Measurements from ENCODE around the gene ADAMTS4.

The ADAMTS4 gene

DNA sequence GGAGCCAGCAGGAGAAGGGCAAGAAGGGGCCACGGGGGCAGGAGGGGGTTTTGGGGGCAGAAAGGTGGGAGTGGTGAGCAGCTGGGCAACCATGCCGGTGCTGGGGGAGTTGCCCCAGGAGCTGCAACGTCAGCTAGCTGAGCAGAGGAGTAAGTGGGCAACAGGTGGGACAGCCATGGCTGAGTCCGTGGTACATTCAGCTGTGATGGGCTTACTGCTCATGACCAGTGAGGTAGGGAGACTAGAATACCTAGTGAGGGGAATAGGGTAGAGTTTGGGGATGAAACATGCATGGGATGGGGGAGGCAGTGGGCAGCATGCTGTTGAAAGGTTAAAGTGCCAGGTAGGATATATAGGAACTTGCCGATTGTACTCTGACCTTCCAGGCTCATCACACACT lies 37.2 kb downstream of the ADAMTS4 start:
- no peaks in the 10 kb centered on the region for H3K9me3 Mint-ChIP-seq
- no peaks in the 10 kb centered on the region for H3K27me3 Mint-ChIP-seq
- H3K27ac Mint-ChIP-seq: no peak overlapping the region
- peaks cover 48% of the 10 kb centered on the region for H3K36me3 Mint-ChIP-seq (ENCODE audit: low read depth)
- no peak overlapping the region for H3K4me3 Mint-ChIP-seq
- H3K4me1 Mint-ChIP-seq (ENCODE audit: low read depth): peaks cover 57% of the 10 kb centered on the region

GRCh38 chr1:161160671-161161145 lies 38.1 kb downstream of the ADAMTS4 start:
- Mint-ChIP-seq H3K27me3 (no peaks in the 10 kb centered on the region), H3K4me3 (peak overlapping the region; percentile 85), H3K4me1 (ENCODE audit: low read depth) (peaks cover 57% of the 10 kb centered on the region), H3K36me3 (ENCODE audit: low read depth) (peaks cover 51% of the 10 kb centered on the region), H3K27ac (no peak overlapping the region), H3K9me3 (no peaks in the 10 kb centered on the region)

DNA sequence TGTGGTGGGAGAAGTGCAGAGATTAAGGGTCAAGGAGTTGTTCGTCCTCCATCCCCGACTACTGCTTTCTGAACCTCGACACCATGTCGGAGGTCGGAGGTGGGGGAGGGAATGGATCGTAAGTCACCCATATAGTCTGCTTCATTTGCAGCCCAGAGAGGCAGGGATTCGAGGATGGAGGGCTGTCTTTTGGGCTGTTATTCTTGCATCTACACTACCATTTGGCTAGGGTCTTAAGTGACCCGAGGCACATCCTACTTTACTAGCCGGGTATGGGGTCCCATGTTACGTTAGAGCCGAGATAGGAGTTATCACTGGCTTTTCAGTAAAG lies 39.0 kb downstream of the ADAMTS4 start:
- Mint-ChIP-seq H3K27ac (peak overlapping the region; percentile 87), H3K36me3 (ENCODE audit: low read depth) (peaks cover 58% of the 10 kb centered on the region), H3K4me1 (ENCODE audit: low read depth) (peaks cover 58% of the 10 kb centered on the region), H3K27me3 (no peaks in the 10 kb centered on the region), H3K4me3 (peak overlapping the region; percentile 85), H3K9me3 (no peaks in the 10 kb centered on the region)

GRCh38 chr1:161159087-161159912 lies 39.6 kb downstream of the ADAMTS4 start, which contains the start of gene USP21:
Gene USP21 (plus strand): TSS chr1:161159500. CDS start chr1:161160641, 1,141 bp downstream.
- no peaks in the 10 kb centered on the region for H3K9me3 Mint-ChIP-seq

GRCh38 chr1:161158316-161159010 lies 40.4 kb downstream of the ADAMTS4 start:
- H3K36me3 Mint-ChIP-seq (ENCODE audit: low read depth): peaks cover 48% of the 10 kb centered on the region
- peak overlapping the region; percentile 87 for H3K27ac Mint-ChIP-seq
- H3K4me1 Mint-ChIP-seq (ENCODE audit: low read depth): peaks cover 60% of the 10 kb centered on the region

More at GRCh38 chr1:161159087-161159912, 39.6 kb downstream of the ADAMTS4 start, which contains the start of gene USP21:
- peaks cover 60% of the 10 kb centered on the region for H3K4me1 Mint-ChIP-seq (ENCODE audit: low read depth)
- H3K4me3 Mint-ChIP-seq: peak within 1 kb of the TSS; percentile 85
- peak within 1 kb of the TSS; percentile 87 for H3K27ac Mint-ChIP-seq
- H3K27me3 Mint-ChIP-seq: no peaks in the 10 kb centered on the region
- H3K36me3 Mint-ChIP-seq (ENCODE audit: low read depth): peaks cover 56% of the 10 kb centered on the region

GRCh38 chr1:161157867-161158266 lies 41.0 kb downstream of the ADAMTS4 start:
- Mint-ChIP-seq H3K4me3 (no peak overlapping the region), H3K27ac (peak overlapping the region; percentile 26), H3K36me3 (ENCODE audit: low read depth) (peaks cover 42% of the 10 kb centered on the region), H3K9me3 (no peaks in the 10 kb centered on the region), H3K27me3 (no peaks in the 10 kb centered on the region), H3K4me1 (ENCODE audit: low read depth) (peaks cover 60% of the 10 kb centered on the region)

More at GRCh38 chr1:161158316-161159010, 40.4 kb downstream of the ADAMTS4 start:
- H3K27me3 Mint-ChIP-seq: no peaks in the 10 kb centered on the region
- peak overlapping the region; percentile 85 for H3K4me3 Mint-ChIP-seq
- H3K9me3 Mint-ChIP-seq: no peaks in the 10 kb centered on the region

DNA sequence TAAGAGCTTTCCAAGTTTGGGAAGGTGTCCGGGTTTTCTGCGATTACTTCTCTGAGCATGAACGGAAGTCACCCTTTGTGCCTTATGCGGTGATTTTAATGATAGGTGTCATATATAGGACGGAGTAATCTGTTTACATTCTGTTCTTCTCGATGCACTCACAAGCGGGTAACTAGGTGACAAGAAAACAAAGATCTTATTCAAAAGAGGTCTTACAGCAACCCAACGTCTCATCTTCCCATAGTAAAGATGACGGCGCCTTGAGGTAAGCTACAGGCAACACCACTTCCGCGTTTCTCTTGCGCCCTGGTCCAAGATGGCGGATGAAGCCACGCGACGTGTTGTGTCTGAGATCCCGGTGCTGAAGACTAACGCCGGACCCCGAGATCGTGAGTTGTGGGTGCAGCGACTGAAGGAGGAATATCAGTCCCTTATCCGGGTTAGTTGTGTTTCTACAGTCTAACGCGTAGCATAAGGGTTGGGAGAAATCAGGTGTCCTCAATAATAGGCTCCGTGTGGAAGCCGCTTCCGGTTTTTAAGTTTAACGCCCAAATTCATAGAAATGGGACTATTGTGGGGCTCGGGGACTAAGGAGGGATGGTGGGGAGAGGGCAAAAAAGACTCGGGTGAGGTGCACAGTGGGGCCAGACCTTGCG lies 45.0 kb downstream of the ADAMTS4 start, which contains the start of gene UFC1:
TSS of gene UFC1 (plus strand) at position 297 of the 656 bp plus-strand sequence. CDS start at position 317, 20 bp downstream.
- peak within 1 kb of the TSS; percentile 91 for H3K4me3 Mint-ChIP-seq
- peak within 1 kb of the TSS; percentile 99 for H3K27ac Mint-ChIP-seq
- H3K27me3 Mint-ChIP-seq: no peaks in the 10 kb centered on the region
- peaks cover 29% of the 10 kb centered on the region for H3K36me3 Mint-ChIP-seq (ENCODE audit: low read depth)
- H3K9me3 Mint-ChIP-seq: no peaks in the 10 kb centered on the region
- H3K4me1 Mint-ChIP-seq (ENCODE audit: low read depth): peaks cover 26% of the 10 kb centered on the region

DNA sequence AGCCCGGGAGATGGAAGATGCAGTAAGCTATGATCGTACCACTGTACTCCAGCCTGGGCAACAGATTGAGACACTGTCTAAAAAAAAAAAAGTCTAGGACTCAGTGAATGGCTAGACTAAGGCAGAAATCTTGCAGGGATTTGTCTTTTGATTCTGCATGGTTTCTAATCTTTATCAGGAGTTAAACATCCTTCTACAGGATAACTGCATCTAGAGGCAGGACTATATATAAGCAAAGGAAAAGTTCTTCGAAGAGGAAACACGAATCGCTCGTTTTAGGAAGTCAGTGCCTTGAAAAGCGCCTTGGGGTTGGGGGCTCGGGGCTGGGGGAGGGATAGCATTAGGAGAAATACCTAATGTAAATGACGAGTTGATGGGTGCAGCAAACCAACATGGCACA lies 45.7 kb downstream of the ADAMTS4 start:
- H3K4me3 Mint-ChIP-seq: peak overlapping the region; percentile 91
- H3K4me1 Mint-ChIP-seq (ENCODE audit: low read depth): peaks cover 20% of the 10 kb centered on the region
- H3K36me3 Mint-ChIP-seq (ENCODE audit: low read depth): peaks cover 23% of the 10 kb centered on the region
- no peaks in the 10 kb centered on the region for H3K9me3 Mint-ChIP-seq
- peak overlapping the region; percentile 85 for H3K27ac Mint-ChIP-seq
- H3K27me3 Mint-ChIP-seq: no peaks in the 10 kb centered on the region

DNA sequence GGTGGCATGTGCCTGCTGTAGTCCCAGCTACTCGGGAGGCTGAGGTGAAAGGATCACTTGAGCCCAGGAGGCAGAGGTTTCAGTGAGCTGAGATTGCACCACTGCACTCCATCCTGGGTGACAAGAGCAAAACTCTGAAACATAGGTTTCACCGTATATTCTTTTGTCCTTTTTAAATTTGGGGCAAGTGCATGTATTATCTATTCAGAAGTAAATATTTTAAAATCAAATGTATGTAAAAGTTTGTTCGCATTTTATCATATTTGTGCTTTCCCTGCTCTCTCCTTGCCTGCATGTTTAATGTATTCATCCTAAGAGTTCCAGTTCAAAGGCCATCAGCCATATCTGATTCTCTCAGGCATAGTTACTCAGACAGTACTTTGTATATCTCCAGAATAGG lies 53.0 kb downstream of the ADAMTS4 start:
- Mint-ChIP-seq H3K9me3 (no peaks in the 10 kb centered on the region), H3K4me3 (no peak overlapping the region), H3K36me3 (ENCODE audit: low read depth) (no peaks in the 10 kb centered on the region), H3K27ac (no peak overlapping the region), H3K4me1 (ENCODE audit: low read depth) (no peaks in the 10 kb centered on the region), H3K27me3 (no peaks in the 10 kb centered on the region)

DNA sequence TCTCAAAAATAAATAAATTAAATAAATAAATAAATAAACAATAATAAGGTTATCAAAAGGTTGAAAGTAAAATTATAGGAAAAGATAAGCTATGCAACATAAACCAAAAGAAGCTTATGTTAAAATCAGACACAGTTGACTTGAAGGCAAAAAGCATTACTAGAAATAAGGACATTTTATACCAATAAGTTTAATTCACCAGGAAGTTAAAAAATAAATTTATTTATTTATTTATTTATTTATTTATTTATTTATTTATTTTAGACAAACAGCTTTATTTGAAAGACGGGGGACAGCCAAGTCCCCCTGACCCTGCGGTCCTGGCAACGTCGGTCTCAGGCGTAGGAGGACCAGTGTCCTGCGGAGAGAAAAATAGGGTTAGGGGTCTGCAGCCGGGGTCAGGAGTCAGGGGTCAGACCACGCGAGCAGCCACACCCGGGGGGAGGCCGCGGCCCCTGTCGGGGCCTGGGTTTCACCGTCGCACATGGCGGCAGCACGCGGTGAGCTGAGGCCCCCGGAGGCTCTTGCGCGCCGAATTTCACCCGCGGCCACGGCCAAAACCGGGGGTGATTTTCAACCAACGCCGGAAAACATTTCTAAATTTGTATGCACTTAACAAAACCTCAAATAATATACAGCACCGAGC lies 58.0 kb downstream of the ADAMTS4 start:
- no peaks in the 10 kb centered on the region for H3K27me3 Mint-ChIP-seq
- H3K36me3 Mint-ChIP-seq (ENCODE audit: low read depth): no peaks in the 10 kb centered on the region
- no peaks in the 10 kb centered on the region for H3K9me3 Mint-ChIP-seq
- no peak overlapping the region for H3K27ac Mint-ChIP-seq
- no peak overlapping the region for H3K4me3 Mint-ChIP-seq
- no peaks in the 10 kb centered on the region for H3K4me1 Mint-ChIP-seq (ENCODE audit: low read depth)

DNA sequence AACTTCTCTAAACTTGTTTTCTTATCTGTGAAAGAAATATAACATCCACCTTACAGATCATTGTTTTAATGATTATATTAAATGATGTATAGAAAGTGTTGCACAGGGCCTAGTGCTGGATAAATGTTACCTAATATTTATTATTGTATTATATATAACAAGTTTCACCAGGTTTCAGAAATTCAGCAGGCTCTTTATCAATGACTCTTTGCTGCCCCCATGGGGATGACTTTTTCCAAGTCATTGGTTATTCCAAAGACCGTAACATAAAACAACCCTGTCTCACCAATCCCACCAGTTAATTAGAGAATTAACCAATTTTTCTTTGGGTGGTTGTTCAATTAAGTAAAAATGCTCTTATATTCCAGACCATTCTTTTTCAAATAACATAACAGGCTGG lies 59.1 kb downstream of the ADAMTS4 start:
- H3K27me3 Mint-ChIP-seq: no peaks in the 10 kb centered on the region
- no peak overlapping the region for H3K4me3 Mint-ChIP-seq
- H3K27ac Mint-ChIP-seq: no peak overlapping the region
- no peaks in the 10 kb centered on the region for H3K9me3 Mint-ChIP-seq
- no peaks in the 10 kb centered on the region for H3K4me1 Mint-ChIP-seq (ENCODE audit: low read depth)
- H3K36me3 Mint-ChIP-seq (ENCODE audit: low read depth): peaks cover 5% of the 10 kb centered on the region

DNA sequence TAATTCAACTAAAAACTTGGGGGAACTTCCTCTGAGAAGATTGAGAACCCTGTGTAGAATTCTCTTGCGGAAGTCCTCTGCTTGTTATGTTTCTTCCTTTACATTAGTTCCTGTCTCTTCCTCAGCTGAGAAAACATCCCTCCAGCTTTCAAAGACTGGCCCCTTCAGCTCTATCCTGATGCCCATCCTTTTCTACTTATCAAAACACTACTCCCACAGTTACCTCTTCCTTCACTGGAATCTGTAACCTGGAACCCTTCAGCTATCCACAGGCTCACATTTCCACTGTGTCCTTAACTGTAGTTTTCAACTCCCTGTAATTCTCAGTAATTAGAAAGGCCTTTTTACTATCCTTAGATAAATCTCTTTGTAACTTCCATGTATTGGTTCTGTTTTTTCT lies 60.4 kb downstream of the ADAMTS4 start:
- Mint-ChIP-seq H3K9me3 (no peaks in the 10 kb centered on the region), H3K36me3 (ENCODE audit: low read depth) (peaks cover 5% of the 10 kb centered on the region), H3K4me3 (no peak overlapping the region), H3K27me3 (no peaks in the 10 kb centered on the region), H3K27ac (peak overlapping the region; percentile 57), H3K4me1 (ENCODE audit: low read depth) (no peaks in the 10 kb centered on the region)

DNA sequence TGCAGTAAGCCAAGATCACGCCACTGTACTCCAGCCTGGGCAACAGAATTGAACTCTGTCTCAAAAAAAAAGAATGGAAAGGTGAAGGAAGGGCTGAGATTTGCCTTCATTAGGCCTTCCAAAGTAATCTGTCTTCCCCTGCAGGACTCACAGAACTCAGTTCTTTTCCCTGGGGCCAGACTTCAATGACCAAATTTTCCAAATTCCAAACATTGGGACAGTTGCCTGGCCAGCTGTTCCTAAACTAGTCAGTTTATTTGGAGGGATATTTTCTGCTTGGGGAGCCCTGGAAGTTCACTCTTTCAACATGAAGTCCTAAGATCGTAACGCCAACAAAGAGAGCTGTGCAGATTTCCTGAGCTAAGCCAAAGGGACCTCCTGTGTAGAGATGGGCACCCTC lies 61.0 kb downstream of the ADAMTS4 start:
- no peaks in the 10 kb centered on the region for H3K4me1 Mint-ChIP-seq (ENCODE audit: low read depth)
- H3K9me3 Mint-ChIP-seq: no peaks in the 10 kb centered on the region
- no peaks in the 10 kb centered on the region for H3K27me3 Mint-ChIP-seq
- H3K4me3 Mint-ChIP-seq: no peak overlapping the region
- H3K36me3 Mint-ChIP-seq (ENCODE audit: low read depth): peaks cover 5% of the 10 kb centered on the region
- no peak overlapping the region for H3K27ac Mint-ChIP-seq

Data from stimulated activated naive CD8-positive, alpha-beta T cell treated with anti-CD3 and anti-CD28 coated beads, Interleukin-15, Interleukin-2, amounts not matched to agents 100 ng/mL and 50 ng/mL, for 24 hours (primary cell).